ENCODE results near the gene INF2.

Gene INF2

DNA sequence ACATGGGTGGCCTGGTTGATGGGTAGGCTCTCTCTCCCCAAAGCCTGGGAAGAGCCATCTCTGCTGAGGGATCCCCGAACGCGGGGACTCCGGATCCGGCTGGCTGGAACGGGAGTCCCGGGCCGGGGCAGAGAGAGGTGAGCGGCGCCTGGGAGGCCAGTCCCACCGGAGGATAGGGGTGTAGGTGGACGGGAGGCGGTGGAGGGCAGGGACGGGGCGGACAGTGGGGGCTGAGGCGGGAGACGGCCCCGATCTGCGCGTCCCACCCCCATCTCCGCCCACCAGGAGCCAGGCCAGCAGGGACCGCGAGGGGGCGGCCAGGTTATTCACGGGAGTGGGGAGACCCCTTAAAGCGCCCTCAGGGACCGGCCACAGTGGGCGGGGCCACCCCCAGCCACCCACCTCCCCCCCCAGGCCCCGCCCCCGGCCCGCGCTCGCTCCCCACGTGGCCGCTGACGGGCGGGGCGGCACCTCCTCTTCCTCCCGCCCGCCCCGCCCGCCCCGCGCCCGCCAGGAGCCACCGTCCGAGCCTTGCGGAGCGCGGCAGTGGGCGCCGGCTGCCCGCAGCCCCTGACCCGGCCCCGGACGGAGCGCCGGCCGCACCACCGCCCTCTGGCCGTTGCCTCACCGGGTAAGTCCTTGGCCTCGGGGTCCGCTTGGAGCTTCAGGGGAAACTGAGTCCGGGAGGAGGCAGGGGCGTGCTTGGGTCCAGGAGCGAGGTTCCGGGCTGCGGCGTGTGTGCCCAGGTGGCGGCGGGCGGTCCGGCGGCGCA is at the start of gene INF2:
INF2 (plus strand) TSS at position 510 of the 772 bp plus-strand sequence. CDS start 11,748 bp downstream, outside the sequence.
- DNase-seq (ENCODE audit: extremely low read depth, low read depth): no peak

DNA sequence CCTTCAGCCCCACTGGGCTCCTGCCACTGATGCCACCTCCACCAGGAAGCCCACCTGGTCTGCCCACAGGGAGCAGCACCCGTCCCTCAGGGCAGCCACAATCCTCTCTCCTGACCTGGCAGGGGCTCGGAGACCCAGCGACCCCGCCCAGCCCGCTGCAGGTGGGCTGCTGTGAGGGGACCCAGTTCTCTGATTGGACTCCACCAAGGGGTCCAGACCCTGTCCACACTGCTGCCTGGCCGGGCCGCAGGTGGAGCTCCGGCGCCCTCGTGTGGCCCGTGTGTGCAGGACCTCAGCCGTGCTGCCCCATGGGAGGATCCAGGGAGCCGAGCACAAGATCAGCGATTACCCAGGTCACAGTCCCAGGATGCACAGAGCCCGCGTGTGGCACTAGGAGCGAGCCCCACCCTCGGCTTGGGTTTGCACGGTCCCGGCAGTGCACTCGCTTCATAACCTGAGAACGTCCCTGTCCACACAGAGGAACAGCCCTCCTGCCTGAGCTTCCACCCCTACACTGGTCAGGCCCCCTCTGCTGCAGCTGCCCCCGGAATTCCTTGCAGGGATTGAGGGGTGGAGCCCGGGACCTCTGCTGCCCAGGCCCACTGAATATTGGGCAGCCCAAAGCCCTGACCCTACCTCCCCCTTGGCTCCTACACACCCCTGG is 49.4 kb upstream of the INF2 start:
- TF ChIP-seq, protein P1, sequence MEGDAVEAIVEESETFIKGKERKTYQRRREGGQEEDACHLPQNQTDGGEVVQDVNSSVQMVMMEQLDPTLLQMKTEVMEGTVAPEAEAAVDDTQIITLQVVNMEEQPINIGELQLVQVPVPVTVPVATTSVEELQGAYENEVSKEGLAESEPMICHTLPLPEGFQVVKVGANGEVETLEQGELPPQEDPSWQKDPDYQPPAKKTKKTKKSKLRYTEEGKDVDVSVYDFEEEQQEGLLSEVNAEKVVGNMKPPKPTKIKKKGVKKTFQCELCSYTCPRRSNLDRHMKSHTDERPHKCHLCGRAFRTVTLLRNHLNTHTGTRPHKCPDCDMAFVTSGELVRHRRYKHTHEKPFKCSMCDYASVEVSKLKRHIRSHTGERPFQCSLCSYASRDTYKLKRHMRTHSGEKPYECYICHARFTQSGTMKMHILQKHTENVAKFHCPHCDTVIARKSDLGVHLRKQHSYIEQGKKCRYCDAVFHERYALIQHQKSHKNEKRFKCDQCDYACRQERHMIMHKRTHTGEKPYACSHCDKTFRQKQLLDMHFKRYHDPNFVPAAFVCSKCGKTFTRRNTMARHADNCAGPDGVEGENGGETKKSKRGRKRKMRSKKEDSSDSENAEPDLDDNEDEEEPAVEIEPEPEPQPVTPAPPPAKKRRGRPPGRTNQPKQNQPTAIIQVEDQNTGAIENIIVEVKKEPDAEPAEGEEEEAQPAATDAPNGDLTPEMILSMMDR (IDR thresholded peaks at IDR 0.05; ENCODE audit: low read depth, low read length): peak; percentile 94
- peak; percentile 7 for DNase-seq (ENCODE audit: extremely low read depth, low read depth)

More for the DNA sequence above, at the start of gene INF2:
- TF ChIP-seq, protein P1 (IDR thresholded peaks at IDR 0.05; ENCODE audit: low read depth, low read length): no peak

DNA sequence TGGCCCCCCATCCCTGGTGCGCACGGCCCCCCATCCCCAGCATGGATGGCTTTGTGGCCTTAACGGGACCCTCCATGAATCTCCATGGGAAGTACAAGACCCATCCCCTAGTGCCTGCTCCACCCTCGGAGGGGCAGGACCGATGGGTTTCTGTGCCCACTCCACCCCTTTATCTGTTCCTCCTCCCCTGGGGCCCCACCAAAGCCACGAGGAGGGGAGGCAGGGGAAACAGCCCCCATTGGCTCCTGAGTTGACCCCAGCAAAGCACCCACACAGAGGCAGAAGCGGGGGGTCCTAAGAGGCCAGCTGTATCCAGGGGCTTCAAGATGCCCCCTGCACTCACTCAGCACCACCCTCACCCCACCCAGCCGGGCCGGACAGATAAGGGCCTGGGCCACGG is 48.7 kb upstream of the INF2 start:
- TF ChIP-seq, protein P1 (IDR thresholded peaks at IDR 0.05; ENCODE audit: low read depth, low read length): no peak
- no peak for DNase-seq (ENCODE audit: extremely low read depth, low read depth)

- no peak for DNase-seq (ENCODE audit: extremely low read depth, low read depth)
- TF ChIP-seq, protein P1 (IDR thresholded peaks at IDR 0.05; ENCODE audit: low read depth, low read length): no peak
Observed at GRCh38 chr14:104641753-104642539, 47.5 kb upstream of the INF2 start.

DNA sequence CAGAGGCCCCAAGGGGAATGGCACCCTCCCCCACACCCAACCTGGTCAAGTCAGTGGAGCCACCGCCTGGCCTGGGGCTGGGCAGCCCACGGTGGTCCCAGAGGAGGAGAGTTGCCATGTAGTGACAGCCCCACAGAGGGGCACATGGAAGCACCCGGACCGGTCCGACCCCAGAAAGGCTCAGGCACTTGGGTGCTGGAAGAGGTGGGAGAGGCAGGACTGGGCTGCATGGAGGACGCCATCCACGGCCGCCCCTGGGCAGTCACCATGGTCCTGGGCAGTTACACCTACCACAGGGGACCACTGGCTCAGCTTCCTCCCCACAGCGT is 46.9 kb upstream of the INF2 start:
- DNase-seq (ENCODE audit: extremely low read depth, low read depth): no peak
- TF ChIP-seq, protein P1 (IDR thresholded peaks at IDR 0.05; ENCODE audit: low read depth, low read length): no peak

- no peak for DNase-seq (ENCODE audit: extremely low read depth, low read depth)
- TF ChIP-seq, protein P1 (IDR thresholded peaks at IDR 0.05; ENCODE audit: low read depth, low read length): no peak
Observed at GRCh38 chr14:104643306-104643705, 46.1 kb upstream of the INF2 start.
